ENCODE data around the gene PROK2. TPM values are rescaled to one million over a fixed set of nuclear protein-coding genes. Genes with fewer than 3 reads are reported as not detected.

PROK2 gene
- polyA plus RNA-seq, 1 donor (not counting 4 experiments of a cell fraction or from before 2014, with no cell fraction given): not detected

GRCh38 chr3:71817262-71817661, 32.3 kb upstream of the PROK2 start:
- Histone ChIP-seq H3K4me1 (ENCODE audit: control insufficient read depth, extremely low read depth, insufficient read depth, low read length) (no peaks in the 10 kb centered on the region), H3K27me3 (ENCODE audit: control insufficient read depth, extremely low read depth, insufficient read depth, low read length) (no peaks in the 10 kb centered on the region), H3K79me2 (ENCODE audit: control insufficient read depth, insufficient read depth, low read length) (no peaks in the 10 kb centered on the region), H3K36me3 (ENCODE audit: control insufficient read depth in 2 of 2, extremely low read depth in 1 of 2, insufficient read depth in 2 of 2, low read length in 2 of 2) (no peaks in the 10 kb centered on the region), H4K20me1 (ENCODE audit: control insufficient read depth, extremely low read depth, insufficient read depth, low read length) (no peaks in the 10 kb centered on the region), H2AFZ (ENCODE audit: control insufficient read depth, low read length) (no peak overlapping the region), H3K4me2 (ENCODE audit: control insufficient read depth, extremely low read depth, insufficient read depth, low read depth, low read length) (no peak overlapping the region), H3K27ac (ENCODE audit: control insufficient read depth, insufficient read depth, low read length) (no peak overlapping the region), H3K4me3 (ENCODE audit: control insufficient read depth in 2 of 3, extremely low read depth in 1 of 3, insufficient read depth in 2 of 3, low read depth in 1 of 3, low read length in 3 of 3) (no peak overlapping the region), H3K9ac (ENCODE audit: control insufficient read depth, extremely low read depth, insufficient read depth, low read length) (no peak overlapping the region), H3K9me1 (ENCODE audit: control insufficient read depth, extremely low read depth, insufficient read depth, low read length) (no peaks in the 10 kb centered on the region), H3K9me3 (ENCODE audit: control insufficient read depth, low read depth, low read length) (no peaks in the 10 kb centered on the region)
- dilution Hi-C loops (cut with MboI; ENCODE audit: extremely low pct_ligation_motif_present, low sequenced_read_pairs): no loop called here
- TF ChIP-seq CTCF (optimal IDR thresholded peaks at IDR 0.05 in 1 of 3, IDR thresholded peaks at IDR 0.05 in 1 of 3, conservative IDR thresholded peaks at IDR 0.05 in 1 of 3; ENCODE audit: extremely low read depth in 1 of 3, insufficient read depth in 2 of 3, low read length in 3 of 3) (no peak), EZH2 (IDR thresholded peaks at IDR 0.05; ENCODE audit: low read length) (no peak)
- no peak for DNase-seq (ENCODE audit: low read depth, low spot score)
- FAIRE-seq: no peak

- Histone ChIP-seq H3K36me3 (ENCODE audit: control insufficient read depth in 2 of 2, extremely low read depth in 1 of 2, insufficient read depth in 2 of 2, low read length in 2 of 2) (no peaks in the 10 kb centered on the region), H3K4me1 (ENCODE audit: control insufficient read depth, extremely low read depth, insufficient read depth, low read length) (no peaks in the 10 kb centered on the region), H3K9ac (ENCODE audit: control insufficient read depth, extremely low read depth, insufficient read depth, low read length) (no peak overlapping the region), H3K27ac (ENCODE audit: control insufficient read depth, insufficient read depth, low read length) (no peak overlapping the region), H3K4me3 (ENCODE audit: control insufficient read depth in 2 of 3, extremely low read depth in 1 of 3, insufficient read depth in 2 of 3, low read depth in 1 of 3, low read length in 3 of 3) (no peak overlapping the region), H4K20me1 (ENCODE audit: control insufficient read depth, extremely low read depth, insufficient read depth, low read length) (no peaks in the 10 kb centered on the region), H2AFZ (ENCODE audit: control insufficient read depth, low read length) (no peak overlapping the region), H3K79me2 (ENCODE audit: control insufficient read depth, insufficient read depth, low read length) (no peaks in the 10 kb centered on the region), H3K9me1 (ENCODE audit: control insufficient read depth, extremely low read depth, insufficient read depth, low read length) (no peaks in the 10 kb centered on the region), H3K27me3 (ENCODE audit: control insufficient read depth, extremely low read depth, insufficient read depth, low read length) (no peaks in the 10 kb centered on the region), H3K4me2 (ENCODE audit: control insufficient read depth, extremely low read depth, insufficient read depth, low read depth, low read length) (no peak overlapping the region), H3K9me3 (ENCODE audit: control insufficient read depth, low read depth, low read length) (no peaks in the 10 kb centered on the region)
- dilution Hi-C loops (cut with MboI; ENCODE audit: extremely low pct_ligation_motif_present, low sequenced_read_pairs): no loop called here
- no peak for TF ChIP-seq EZH2 (IDR thresholded peaks at IDR 0.05; ENCODE audit: low read length)
- no peak for TF ChIP-seq CTCF (optimal IDR thresholded peaks at IDR 0.05 in 1 of 3, IDR thresholded peaks at IDR 0.05 in 1 of 3, conservative IDR thresholded peaks at IDR 0.05 in 1 of 3; ENCODE audit: extremely low read depth in 1 of 3, insufficient read depth in 2 of 3, low read length in 3 of 3)
- DNase-seq (ENCODE audit: low read depth, low spot score) (no peak), FAIRE-seq (no peak)
Observed at GRCh38 chr3:71816767-71817156, 31.8 kb upstream of the PROK2 start.
